Measurements from ENCODE around the gene PTPN3.

GRCh38 chr9:109479822-109480221, 18.3 kb downstream of the PTPN3 start:
- no peak for TF ChIP-seq CTCF (conservative IDR thresholded peaks at IDR 0.05; ENCODE audit: low read depth in 2 of 2)
- TF ChIP-seq REST (IDR thresholded peaks at IDR 0.05; ENCODE audit: unreplicated experiment): no peak
- no peak for TF ChIP-seq ZNF331 (CRISPR knock-in tag; IDR thresholded peaks at IDR 0.05; ENCODE audit: low read depth)
- no peak for TF ChIP-seq POLR2AphosphoS5 (IDR thresholded peaks at IDR 0.05; ENCODE audit: low read depth)
- no peak for TF ChIP-seq EZH2phosphoT487 (IDR thresholded peaks at IDR 0.05; ENCODE audit: unreplicated experiment)
- TF ChIP-seq CREB1 (CRISPR knock-in tag; IDR thresholded peaks at IDR 0.05; ENCODE audit: low read depth): no peak
- no peak for TF ChIP-seq EZH2 (IDR thresholded peaks at IDR 0.05; ENCODE audit: low read depth, unreplicated experiment)
- TF ChIP-seq ZNF462 (CRISPR knock-in tag; IDR thresholded peaks at IDR 0.05): no peak
- no peak for TF ChIP-seq ETS1 (IDR thresholded peaks at IDR 0.05)
- TF ChIP-seq ZNF114 (CRISPR knock-in tag; IDR thresholded peaks at IDR 0.05): no peak
- TF ChIP-seq NANOG (IDR thresholded peaks at IDR 0.05; ENCODE audit: borderline replicate concordance): no peak
- no peak for TF ChIP-seq JUNB (IDR thresholded peaks at IDR 0.05; ENCODE audit: unreplicated experiment)
- TF ChIP-seq STAT1 (IDR thresholded peaks at IDR 0.05; ENCODE audit: unreplicated experiment): no peak
